HG03060 (cell line): Measurements from ENCODE around the gene ELF2.
"Not testable (repeated sequence)": the region's sequence is repeated elsewhere in the genome, so short reads cannot be mapped to it uniquely, and the experiment has no call there.

Source experiments
- ATAC-seq: cut with Tn5 transposase; IDR thresholded peaks from one replicate; pipeline ENCODE4 v1.9.1; 2021; ENCODE audit warnings: low read depth, moderate number of reproducible peaks; ENCODE audit not compliant: unreplicated experiment

The ELF2 gene

GRCh38 chr4:139188648-139189416 is 11.8 kb upstream of the ELF2 start:
- ATAC-seq = no peak

DNA sequence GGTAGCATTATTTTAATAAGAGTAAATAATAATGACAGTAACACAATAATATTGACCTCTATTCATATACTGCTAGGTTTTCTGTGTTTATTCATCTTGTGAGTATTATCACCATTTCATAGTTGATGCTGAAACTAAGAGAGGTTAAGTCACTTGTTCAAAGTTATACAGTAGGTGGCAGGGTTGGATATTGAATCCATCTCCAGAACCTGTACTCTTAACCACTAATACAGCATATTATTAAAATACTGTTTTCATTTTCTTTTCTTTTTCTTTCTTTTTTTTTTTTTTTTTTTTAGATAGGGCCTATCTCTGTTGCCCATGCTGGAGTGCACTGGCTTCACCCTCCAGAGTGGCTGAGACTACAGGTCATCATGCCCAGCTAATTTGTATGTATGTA is 7.1 kb upstream of the ELF2 start:
- ATAC-seq = no peak

GRCh38 chr4:139177869-139178619 is 1.0 kb upstream of the ELF2 start:
- ATAC-seq = peak; percentile 43

- ATAC-seq = no peak
Observed at GRCh38 chr4:139176302-139177048, 543 bp downstream of the ELF2 start.

GRCh38 chr4:139175646-139176301 is 1.2 kb downstream of the ELF2 start:
- ATAC-seq = no peak

DNA sequence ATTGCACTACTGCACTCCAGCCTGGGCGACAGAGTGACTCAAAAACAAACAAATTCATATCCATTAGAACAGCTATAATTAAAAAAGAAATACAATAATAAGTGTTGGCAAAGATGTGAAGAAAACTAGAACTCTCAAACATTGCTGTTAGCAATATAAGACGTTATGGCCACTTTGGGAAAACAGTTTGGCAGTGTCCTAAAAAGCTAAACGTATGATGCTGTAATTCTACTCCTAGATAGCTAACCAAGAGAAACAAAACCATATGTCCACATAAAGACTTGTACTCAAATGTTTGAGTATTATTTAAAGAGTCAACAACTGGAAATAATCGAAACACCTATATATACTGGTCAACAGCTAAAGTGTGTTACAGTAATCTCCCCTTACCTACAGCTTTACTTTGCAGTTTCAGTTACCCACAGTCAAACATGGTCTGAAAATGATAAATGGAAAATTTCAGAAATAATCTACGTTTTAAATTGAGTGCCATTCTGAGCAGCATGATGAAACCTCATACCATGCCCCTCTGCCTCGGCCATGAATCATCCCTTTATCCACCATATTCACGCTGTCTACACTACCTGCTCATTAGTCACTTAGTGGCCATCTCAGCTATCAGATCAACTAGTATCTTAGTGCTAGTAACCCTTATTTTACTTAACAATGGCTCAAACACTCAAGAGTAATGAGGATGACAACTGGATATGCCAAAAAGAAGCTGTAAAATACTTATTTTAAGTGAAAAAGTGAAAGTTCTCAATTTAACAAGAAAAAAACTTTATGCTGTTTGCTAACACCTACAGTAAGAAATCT is 4.9 kb downstream of the ELF2 start:
- ATAC-seq = no peak

- no peak for ATAC-seq
Observed at GRCh38 chr4:139170932-139171331, 6.1 kb downstream of the ELF2 start.

- ATAC-seq = no peak
Observed at GRCh38 chr4:139167774-139168444, 9.1 kb downstream of the ELF2 start.

DNA sequence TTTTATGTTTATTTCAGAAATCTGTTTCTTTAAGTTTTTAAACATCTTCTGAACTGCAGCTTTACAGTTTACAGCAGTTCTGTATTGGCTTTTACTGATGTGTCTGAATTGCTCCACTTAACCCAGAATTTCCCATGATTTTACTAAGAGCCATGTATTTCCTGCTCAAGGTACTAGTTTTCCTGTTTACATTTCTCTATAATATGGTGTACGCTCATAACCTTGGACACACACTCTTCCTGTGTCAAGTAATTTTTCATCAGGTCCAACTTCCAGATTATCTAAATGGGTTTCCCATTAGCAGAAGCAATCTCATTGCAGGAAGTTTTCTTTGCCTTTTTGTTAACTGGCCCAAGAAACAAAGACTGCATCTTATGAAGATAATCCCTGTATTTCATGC is 12.3 kb downstream of the ELF2 start:
- ATAC-seq = no peak

DNA sequence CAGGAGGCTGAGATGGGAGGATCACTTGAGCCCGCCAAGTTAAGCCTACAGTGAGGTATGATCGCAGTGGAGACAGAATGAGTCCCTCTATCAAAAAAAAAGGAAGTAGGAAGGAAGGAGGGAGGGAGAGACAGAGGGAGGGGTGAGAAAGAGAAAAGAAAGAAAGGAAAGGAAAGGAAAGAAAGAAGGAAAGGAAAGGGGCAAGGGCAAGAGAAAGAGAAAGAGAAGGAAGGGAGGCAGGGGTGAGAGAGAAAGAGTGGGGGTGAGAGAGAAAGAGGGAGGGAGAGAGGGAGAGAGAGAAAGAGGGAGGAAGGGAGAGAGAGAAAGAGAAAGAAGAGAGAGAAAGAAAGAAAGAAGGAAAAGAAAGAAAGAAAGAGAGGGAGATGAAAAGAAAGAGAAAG is 13.2 kb downstream of the ELF2 start:
- no peak for ATAC-seq

GRCh38 chr4:139157977-139158376 is 19.0 kb downstream of the ELF2 start:
- not testable (repeated sequence) for ATAC-seq

DNA sequence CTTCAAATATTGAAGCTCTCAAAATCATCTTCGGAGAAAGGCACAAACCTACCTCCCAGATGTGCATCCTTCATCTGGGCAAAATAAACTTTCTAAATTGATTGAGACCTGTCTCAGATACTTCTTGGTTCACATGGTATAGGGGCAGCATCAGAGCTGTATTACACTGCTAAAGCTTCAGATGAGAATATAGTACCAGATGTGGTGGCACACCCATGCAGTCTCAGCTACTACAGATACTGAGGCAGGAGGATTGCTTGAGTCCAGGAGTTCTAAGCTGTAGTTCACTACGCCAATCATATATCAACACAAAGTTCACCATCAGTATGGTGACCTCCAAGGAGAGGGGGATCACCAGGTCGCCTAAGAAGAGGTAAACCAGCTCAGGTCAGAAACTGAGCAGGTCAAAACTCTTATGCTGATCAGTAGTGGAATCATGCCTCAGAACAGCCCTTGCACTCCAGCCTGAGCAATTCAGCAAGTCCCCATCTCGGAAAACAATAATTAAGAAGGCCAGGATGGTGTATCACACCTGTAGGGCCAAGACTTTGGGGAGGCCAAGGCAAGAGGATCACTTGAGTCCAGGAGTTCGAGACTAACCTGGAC is 22.0 kb downstream of the ELF2 start:
- ATAC-seq = no peak

DNA sequence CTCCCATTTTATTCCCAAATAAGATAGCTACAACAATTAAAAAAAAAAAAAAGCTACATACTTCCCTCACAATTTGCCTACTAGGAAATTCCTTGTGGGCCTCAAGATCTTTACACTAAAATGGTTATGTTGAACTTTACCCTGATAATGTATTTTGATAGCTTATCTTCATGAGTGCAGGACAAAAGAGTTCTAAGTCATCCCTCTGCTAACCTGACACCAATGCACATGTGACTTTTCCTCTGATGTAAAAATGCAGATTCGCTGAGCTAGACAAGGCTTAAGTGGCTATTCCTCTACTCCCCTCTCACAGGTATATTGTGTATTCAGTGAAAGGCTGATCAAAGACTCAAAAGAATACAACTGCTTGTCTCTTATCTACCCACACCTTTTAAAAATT is 22.5 kb downstream of the ELF2 start:
- no peak for ATAC-seq

- no peak for ATAC-seq
Observed at GRCh38 chr4:139154134-139154421, 22.9 kb downstream of the ELF2 start.

DNA sequence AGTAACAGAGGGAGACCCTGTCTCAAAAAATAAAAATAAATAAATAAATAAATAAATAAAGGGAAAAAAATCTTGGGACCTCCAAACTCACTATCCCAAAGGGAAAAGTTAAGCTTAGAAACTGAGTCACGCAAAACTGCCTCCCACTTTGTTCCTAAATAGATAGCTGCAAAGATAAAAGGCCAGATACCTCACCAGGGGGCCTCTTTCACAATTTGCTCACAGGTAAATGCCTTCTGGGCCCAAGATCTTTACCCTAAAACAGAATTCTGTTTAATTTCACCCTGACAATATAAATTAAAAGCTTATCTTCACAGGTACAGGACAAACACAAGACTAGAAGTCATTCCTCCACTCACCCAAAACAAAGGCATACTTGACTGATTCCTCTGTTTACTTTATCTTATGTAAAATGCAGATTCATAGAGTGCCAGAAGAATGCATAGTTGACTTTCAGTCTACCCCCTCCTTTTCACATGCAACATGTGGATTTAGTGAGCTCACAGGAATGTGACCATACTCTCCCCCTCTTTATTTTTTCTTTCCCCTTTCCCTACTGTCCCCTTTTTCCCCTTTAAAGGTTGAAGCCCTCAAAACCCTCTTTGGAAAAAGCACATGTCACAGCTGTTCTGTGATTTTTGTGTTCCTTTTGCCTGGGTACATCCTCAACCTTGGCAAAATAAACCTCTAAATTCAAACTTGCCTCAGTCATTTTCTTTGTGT is 23.4 kb downstream of the ELF2 start:
- ATAC-seq = no peak

GRCh38 chr4:139152249-139152648 is 24.8 kb downstream of the ELF2 start:
- no peak for ATAC-seq

DNA sequence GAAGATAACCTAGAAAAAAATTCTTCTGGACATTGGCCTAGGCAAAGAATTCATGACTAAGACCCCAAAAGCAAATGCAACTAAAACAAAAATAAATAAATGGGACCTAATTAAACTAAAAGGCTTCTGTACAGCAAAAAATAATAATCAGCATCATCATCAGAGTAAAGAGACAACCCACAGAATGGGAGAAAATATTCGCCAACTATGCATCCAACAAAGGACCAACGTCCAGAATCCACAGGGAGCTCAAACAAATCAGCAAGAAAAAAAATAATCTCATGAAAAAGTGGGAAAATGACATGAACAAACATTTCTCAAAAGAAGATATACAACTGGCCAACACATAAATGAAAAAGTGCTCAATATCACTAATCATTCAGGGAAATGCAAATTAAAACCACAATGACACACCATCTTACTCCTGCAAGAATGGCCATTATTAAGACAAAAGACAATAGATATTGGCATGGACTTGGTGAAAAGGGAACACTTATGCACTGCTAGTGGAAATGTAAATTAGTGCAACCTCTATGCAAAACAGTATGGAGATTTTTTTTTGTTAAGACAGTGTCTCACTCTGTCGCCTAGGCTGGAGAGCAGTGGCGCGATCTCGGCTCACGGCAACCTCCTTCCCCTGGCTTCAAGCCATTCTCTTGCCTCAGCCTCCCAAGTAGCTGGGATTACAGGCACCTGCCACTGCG is 29.9 kb downstream of the ELF2 start:
- ATAC-seq = no peak

- ATAC-seq = no peak
Observed at GRCh38 chr4:139145552-139145932, 31.5 kb downstream of the ELF2 start.
